AG04449 (cell line): ENCODE results near the gene ATP8A2.
"Not testable (repeated sequence)": the region's sequence is repeated elsewhere in the genome, so short reads cannot be mapped to it uniquely, and the experiment has no call there.

Experiments used
- CTCF ChIA-PET: fragments of 350-600 bp; formaldehyde crosslinking; extraction: SDS; loops from one replicate; lab custom pipeline; 2021; ENCODE audit warnings: antibody characterized with exemption; lab: Yijun Ruan, JAX
- POLR2A ChIA-PET: fragments of 400-600, 350-600 bp; formaldehyde crosslinking; extraction: SDS; loops from one replicate; lab custom pipeline; 2020; ENCODE audit warnings: antibody characterized with exemption, inconsistent platforms; lab: Yijun Ruan, JAX
- DNase-seq: peaks from one replicate; pipeline ENCODE4 v3.0.0-alpha.2; 2010; ENCODE audit warnings: low read depth, low spot score
- H3K4me3 ChIP-seq: 2 replicates; pipeline ENCODE4 v1.5.1; 2011; ENCODE audit warnings: low read depth, mild to moderate bottlenecking, control low read depth, low read length
- TF ChIP-seq, protein P1 (sequence below): IDR thresholded peaks from one replicate; pipeline ENCODE4 v1.5.1; 2011; ENCODE audit warnings: mild to moderate bottlenecking, moderate library complexity, low read length, control low read depth, inconsistent platforms; ENCODE audit not compliant: insufficient read depth; ENCODE audit errors: missing control alignments

ATP8A2 gene

DNA sequence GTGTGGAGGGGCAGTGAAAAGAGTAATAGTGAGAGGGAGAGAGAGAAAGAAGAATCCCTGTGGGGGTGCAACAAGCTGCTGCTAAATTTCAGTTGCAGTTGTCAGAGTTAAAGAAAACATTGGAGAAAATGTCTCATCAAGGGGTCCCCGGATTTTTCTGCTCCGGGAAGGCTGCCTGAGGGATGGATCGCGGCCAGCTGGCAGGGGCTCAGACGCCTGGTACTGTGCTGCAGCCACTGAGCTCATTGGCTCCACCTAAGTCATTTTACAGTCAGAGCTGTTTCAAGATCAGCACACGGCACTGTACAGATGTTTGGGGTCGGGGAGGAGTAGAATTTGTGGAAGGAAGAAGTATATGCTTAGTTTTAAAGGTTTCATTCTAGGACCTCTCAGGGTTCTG is 573.8 kb downstream of the ATP8A2 start:
- DNase-seq = no peak
- no peak overlapping the region for H3K4me3 ChIP-seq
- TF ChIP-seq, protein P1, sequence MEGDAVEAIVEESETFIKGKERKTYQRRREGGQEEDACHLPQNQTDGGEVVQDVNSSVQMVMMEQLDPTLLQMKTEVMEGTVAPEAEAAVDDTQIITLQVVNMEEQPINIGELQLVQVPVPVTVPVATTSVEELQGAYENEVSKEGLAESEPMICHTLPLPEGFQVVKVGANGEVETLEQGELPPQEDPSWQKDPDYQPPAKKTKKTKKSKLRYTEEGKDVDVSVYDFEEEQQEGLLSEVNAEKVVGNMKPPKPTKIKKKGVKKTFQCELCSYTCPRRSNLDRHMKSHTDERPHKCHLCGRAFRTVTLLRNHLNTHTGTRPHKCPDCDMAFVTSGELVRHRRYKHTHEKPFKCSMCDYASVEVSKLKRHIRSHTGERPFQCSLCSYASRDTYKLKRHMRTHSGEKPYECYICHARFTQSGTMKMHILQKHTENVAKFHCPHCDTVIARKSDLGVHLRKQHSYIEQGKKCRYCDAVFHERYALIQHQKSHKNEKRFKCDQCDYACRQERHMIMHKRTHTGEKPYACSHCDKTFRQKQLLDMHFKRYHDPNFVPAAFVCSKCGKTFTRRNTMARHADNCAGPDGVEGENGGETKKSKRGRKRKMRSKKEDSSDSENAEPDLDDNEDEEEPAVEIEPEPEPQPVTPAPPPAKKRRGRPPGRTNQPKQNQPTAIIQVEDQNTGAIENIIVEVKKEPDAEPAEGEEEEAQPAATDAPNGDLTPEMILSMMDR = no peak
- POLR2A ChIA-PET = no interaction called here
- CTCF ChIA-PET = no interaction called here

DNA sequence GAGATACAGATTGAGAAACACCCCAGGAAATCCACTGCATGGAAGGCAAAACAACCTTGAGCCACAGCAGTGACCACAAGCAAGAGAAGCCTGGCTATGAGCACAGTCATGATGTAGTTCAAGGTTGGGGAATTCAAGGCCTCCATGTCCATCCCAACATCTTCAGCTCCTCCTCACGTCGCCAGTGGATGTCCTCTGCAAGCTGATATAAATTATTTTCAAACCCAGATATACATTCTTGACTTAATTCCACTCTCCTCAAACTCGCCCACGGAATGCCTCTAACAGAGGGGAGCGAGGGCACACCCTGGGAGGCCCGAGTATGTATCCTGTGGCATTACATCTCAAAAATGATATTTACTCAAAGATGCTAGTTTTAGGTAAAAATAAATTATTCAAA is 574.5 kb downstream of the ATP8A2 start:
- DNase-seq = no peak
- H3K4me3 ChIP-seq = no peak overlapping the region
- ChIA-PET CTCF (no interaction called here), POLR2A (no interaction called here)
- TF ChIP-seq, protein P1 = no peak

DNA sequence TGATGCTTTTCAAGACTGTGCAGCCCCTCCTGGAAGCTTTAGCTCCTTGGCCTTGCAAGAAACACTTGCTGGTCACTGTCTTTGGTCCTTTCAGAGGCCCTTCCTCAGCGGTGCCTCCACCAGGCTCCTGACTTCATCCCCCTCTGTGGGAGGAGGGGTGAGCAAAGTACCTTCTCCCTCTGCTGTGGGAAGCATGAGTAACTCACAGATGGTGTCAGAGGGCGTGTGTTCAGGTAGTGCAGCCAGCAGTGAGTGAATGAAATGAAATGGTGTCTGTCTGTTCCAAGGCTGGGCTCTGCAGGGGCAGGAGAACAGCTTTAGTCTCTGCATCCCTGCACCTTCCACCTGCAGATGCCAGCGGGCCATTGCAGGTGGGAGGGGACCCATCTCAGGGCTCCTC is 577.1 kb downstream of the ATP8A2 start:
- ChIA-PET POLR2A (no interaction called here), CTCF (no interaction called here)
- no peak for DNase-seq
- H3K4me3 ChIP-seq = no peak overlapping the region
- TF ChIP-seq, protein P1 = no peak

DNA sequence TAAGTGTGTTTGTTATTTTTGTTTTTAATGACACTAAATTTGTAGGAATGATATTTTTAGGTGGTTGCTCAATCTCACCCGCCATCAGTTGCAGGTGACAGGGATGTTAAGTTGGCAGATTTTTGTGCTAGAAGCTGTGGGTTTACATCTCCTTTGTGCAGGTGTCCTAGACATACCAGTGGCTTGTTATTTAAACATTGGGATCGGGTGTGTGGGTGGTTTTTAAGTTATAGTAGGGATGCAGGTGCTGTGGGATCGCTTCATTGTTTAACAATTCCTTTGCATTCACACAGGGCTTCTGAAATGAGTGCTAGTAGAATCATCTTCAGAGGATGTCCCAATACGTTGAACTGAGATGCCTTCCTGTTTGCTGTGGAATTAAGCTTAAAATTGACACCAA is 580.1 kb downstream of the ATP8A2 start:
- ChIA-PET POLR2A (no interaction called here), CTCF (no interaction called here)
- TF ChIP-seq, protein P1 = no peak

DNA sequence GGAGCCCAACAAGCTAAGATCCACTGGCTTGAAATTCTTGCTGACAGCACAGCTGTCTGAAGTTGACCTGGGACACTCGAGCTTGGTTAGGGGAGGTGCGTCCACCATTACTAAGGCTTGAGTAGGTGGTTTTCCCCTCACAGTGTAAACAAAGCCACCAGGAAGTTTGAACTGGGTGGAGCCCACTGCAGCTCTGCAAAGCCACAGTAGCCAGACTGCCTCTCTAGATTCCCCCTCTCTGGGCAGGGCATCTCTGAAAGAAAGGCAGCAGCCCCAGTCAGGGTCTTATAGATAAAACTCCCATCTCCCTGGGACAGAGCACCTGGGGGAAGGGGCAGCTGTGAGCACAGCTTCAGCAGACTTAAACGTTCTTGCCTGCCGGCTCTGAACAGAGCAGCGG is 582.3 kb downstream of the ATP8A2 start:
- DNase-seq, POLR2A ChIA-PET, CTCF ChIA-PET, H3K4me3 ChIP-seq: not testable (repeated sequence)

More for the DNA sequence above, 580.1 kb downstream of the ATP8A2 start:
- DNase-seq = no peak
- H3K4me3 ChIP-seq = no peak overlapping the region

DNA sequence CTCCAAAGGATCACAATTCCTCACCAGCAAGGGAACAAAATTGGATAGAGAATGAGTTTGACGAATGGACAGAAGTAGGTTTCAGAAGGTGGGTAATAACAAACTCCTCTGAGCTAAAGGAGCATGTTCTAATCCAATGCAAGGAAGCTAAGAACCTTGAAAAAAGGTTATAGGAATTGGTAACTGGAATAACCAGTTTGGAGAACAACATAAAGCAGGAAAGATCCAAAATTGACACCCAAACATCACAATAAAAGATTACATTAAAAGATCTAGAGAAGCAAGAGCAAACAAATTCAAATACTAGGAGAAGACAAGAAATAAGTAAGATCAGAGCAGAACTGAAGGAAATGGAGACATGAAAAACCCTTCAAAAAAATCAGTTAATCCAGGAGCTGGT is 583.2 kb downstream of the ATP8A2 start:
- DNase-seq, POLR2A ChIA-PET, H3K4me3 ChIP-seq, CTCF ChIA-PET: not testable (repeated sequence)

DNA sequence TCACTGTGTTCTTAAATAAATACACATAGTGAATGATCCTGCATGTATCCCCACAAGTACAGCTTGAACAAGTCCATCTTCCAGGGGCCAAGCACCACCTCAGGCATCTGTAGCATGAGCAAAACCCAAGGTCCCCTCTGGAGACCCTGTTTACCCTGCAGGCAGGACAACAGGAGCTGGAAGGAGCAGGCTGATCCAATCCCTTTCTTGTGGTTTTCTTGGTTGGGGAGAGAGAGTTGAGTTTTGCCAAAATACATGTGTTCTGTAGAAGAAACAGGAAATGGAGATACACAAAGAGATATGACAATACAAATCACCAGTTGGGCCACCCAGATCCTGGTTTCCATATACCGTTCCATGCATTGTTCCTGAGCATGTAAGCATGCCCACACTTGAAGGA is 587.2 kb downstream of the ATP8A2 start:
- ChIA-PET CTCF (no interaction called here), POLR2A (no interaction called here)
- no peak overlapping the region for H3K4me3 ChIP-seq
- no peak for DNase-seq
- TF ChIP-seq, protein P1 = no peak
